Hematopoietic multipotent progenitor cell treated with erythropoietin and hydrocortisone succinate and interleukin-3 and kit ligand, for 15 days (in vitro differentiated cells): ENCODE measurements around the gene NRROS.

ENCODE experiments used
- DNase-seq: peaks from one replicate; pipeline ENCODE4 v3.0.0-alpha.2; 2015; ENCODE audit warnings: low spot score

Gene NRROS

GRCh38 chr3:196650740-196651311 is 11.3 kb downstream of the NRROS start:
- peak; percentile 55 for DNase-seq

- DNase-seq, result no peak
Observed at GRCh38 chr3:196651819-196652218, 12.3 kb downstream of the NRROS start.

GRCh38 chr3:196652961-196653795 is 13.7 kb downstream of the NRROS start:
- DNase-seq, result no peak

GRCh38 chr3:196654006-196654734 is 14.7 kb downstream of the NRROS start:
- no peak for DNase-seq

GRCh38 chr3:196654735-196655090 is 15.2 kb downstream of the NRROS start:
- no peak for DNase-seq

GRCh38 chr3:196655496-196655895 is 16.0 kb downstream of the NRROS start:
- no peak for DNase-seq

- peak; percentile 70 for DNase-seq
Observed at GRCh38 chr3:196656213-196656612, 16.7 kb downstream of the NRROS start.

GRCh38 chr3:196659901-196660351 is 20.4 kb downstream of the NRROS start:
- DNase-seq, result no peak

- DNase-seq, result no peak
Observed at GRCh38 chr3:196660381-196661166, 21.1 kb downstream of the NRROS start.

GRCh38 chr3:196661400-196661799 is 21.9 kb downstream of the NRROS start:
- DNase-seq, result no peak

GRCh38 chr3:196662033-196662432 is 22.5 kb downstream of the NRROS start:
- no peak for DNase-seq

- DNase-seq, result no peak
Observed at GRCh38 chr3:196662711-196663571, 23.4 kb downstream of the NRROS start.

- no peak for DNase-seq
Observed at GRCh38 chr3:196666001-196666867, 26.7 kb downstream of the NRROS start.

GRCh38 chr3:196667056-196667825 is 27.7 kb downstream of the NRROS start:
- DNase-seq, result no peak

GRCh38 chr3:196670339-196670738 is 30.8 kb downstream of the NRROS start:
- DNase-seq, result no peak

GRCh38 chr3:196673632-196674031 is 34.1 kb downstream of the NRROS start:
- no peak for DNase-seq

GRCh38 chr3:196677353-196677752 is 37.9 kb downstream of the NRROS start:
- no peak for DNase-seq

GRCh38 chr3:196677931-196678330 is 38.4 kb downstream of the NRROS start:
- no peak for DNase-seq
